Stomach (tissue), 9 donors: ENCODE data around the gene SPDEF. TPM values are rescaled to one million over a fixed set of nuclear protein-coding genes. Genes with fewer than 3 reads are reported as not detected.
A peak's percentile ranks its signal among the peaks of the same experiment; 100 is the strongest.

Experiments
- DNase-seq, 2 donors: peaks; one replicate each; pipeline versions ENCODE4 v3.0.0 to v3.0.0-alpha.2; 2013 to 2019
- H3K27ac ChIP-seq, 5 donors: fragments of 200-600 bp in 4 of 5; sonication (generic) in 4 of 5; one replicate each; pipeline ENCODE4 v1.5.1; 2013 to 2019; ENCODE audit warnings: mild to moderate bottlenecking in 1 of 5, moderate library complexity in 1 of 5
- H3K27me3 ChIP-seq, 3 donors: fragments of 200-600 bp; sonication (generic); one replicate each; pipeline ENCODE4 v1.5.1; 2017 to 2019; ENCODE audit warnings: mixed run types in 1 of 3
- H3K36me3 ChIP-seq, 4 donors: fragments of 200-600 bp; sonication (generic); 1 replicate in 3 of 4; 2 replicates in 1 of 4; pipeline ENCODE4 v1.5.1; 2016 to 2019
- H3K4me1 ChIP-seq, 4 donors: fragments of 200-600 bp; sonication (generic); one replicate each; pipeline ENCODE4 v1.5.1; 2016 to 2019
- H3K4me3 ChIP-seq, 4 donors: fragments of 200-600 bp; sonication (generic) in 3 of 4; one replicate each; pipeline ENCODE4 v1.5.1; 2016 to 2019; ENCODE audit warnings: mild to moderate bottlenecking in 1 of 4
- H3K9me3 ChIP-seq, 4 donors: fragments of 200-600 bp; sonication (generic); one replicate each; pipeline ENCODE4 v1.5.1; 2016 to 2019
- CTCF ChIP-seq, 7 experiments: fragments of 450-650 bp in 4 of 7; fragments of 200-600 bp in 3 of 7; sonication (generic) in 3 of 7; IDR thresholded peaks; one replicate each; pipeline ENCODE4 v1.5.1; 2016 to 2019; ENCODE audit warnings: antibody characterized with exemption in 7 of 7, control low read depth in 2 of 7, mild to moderate bottlenecking in 1 of 7
- EP300 ChIP-seq: sonication (generic); formaldehyde crosslinking; IDR thresholded peaks from one replicate; pipeline ENCODE4 v1.6.1; 2017; ENCODE audit warnings: antibody characterized with exemption
- POLR2A ChIP-seq, 4 donors: fragments of 450-650 bp; IDR thresholded peaks; one replicate each; pipeline ENCODE4 v1.6.1; 2016; ENCODE audit warnings: antibody characterized with exemption in 4 of 4, control low read depth in 2 of 4, mild to moderate bottlenecking in 1 of 4, moderate library complexity in 1 of 4
- POLR2AphosphoS5 ChIP-seq, 3 donors: sonication (generic); formaldehyde crosslinking; IDR thresholded peaks; one replicate each; pipeline ENCODE4 v1.6.1; 2016; ENCODE audit warnings: antibody characterized with exemption in 3 of 3
- WGBS, 5 donors: extraction: QIAGEN DNeasy Blood & Tissue Kit in 3 of 5; methylation state at CpG; one replicate each; pipeline versions ENCODE4 v1.1.5 to v1.1.7; 2013 to 2018; 5-methylcytosine and 5-hydroxymethylcytosine counted together
- intact Hi-C: fragments of 100-400 bp; cut with DNase I; formaldehyde crosslinking; loops from one replicate; pipeline ENCODE4 v1.15.1; 2023; ENCODE audit warnings: low total_unique reads
- polyA plus RNA-seq, 3 donors: library from polyadenylated mRNA; stranded (reverse); fragments of 200-250 nt; gene quantifications; one replicate each; pipeline ENCODE4 v1.2.3, GENCODE V29; 2013
- total RNA-seq, 5 donors: library from RNA; depleted of rRNA; stranded (reverse); fragments of >200 nt; gene quantifications; one replicate each; pipeline versions ENCODE4 v1.1.0 to v1.2.3, GENCODE V29; 2014 to 2016
- donor health status: healthy with polysubstance abuse.
- donor health status: Bipolar disorder and iron deficiency.
- donor health status: healthy.

SPDEF gene
- total and polyA plus RNA-seq, 8 donors: 2.2 to 129 (median 31.4) TPM

- Histone ChIP-seq H3K9me3 (peaks cover 0 to 8% (median 6%) of the 10 kb centered on the region in 4 donors), H3K4me1 (peaks cover 21 to 67% (median 46%) of the 10 kb centered on the region in 4 donors), H3K27me3 (peaks cover 0 to 4% (median 0%) of the 10 kb centered on the region in 3 donors), H3K4me3 (no peak overlapping the region), H3K27ac (peak overlapping the region in 2 of 5 donors; percentile 25 to 46), H3K36me3 (no peaks in the 10 kb centered on the region)
- WGBS, 5 donors: 32 to 55% (median 44%) methylated on average over 9 to 10 of the region's 10 CpGs
- TF ChIP-seq EP300 (no peak), POLR2AphosphoS5 (IDR thresholded peaks at IDR 0.05) (no peak), POLR2A (IDR thresholded peaks at IDR 0.05) (no peak), CTCF (IDR thresholded peaks at IDR 0.05) (no peak)
- DNase-seq: peak in 1 of 2 donors; percentile 42
- intact Hi-C loops: no loop called here
Observed at GRCh38 chr6:34559651-34560365, 3.7 kb upstream of the SPDEF start.

GRCh38 chr6:34558172-34558714 lies 2.1 kb upstream of the SPDEF start:
- WGBS, 5 donors: 85 to 96% (median 92%) methylated on average over 4 of the region's 4 CpGs
- intact Hi-C loops: no loop called here
- TF ChIP-seq EP300 (no peak), POLR2AphosphoS5 (IDR thresholded peaks at IDR 0.05) (no peak), CTCF (IDR thresholded peaks at IDR 0.05) (no peak), POLR2A (IDR thresholded peaks at IDR 0.05) (no peak)
- Histone ChIP-seq H3K9me3 (peaks cover 0 to 8% (median 6%) of the 10 kb centered on the region in 4 donors), H3K36me3 (no peaks in the 10 kb centered on the region), H3K27me3 (no peaks in the 10 kb centered on the region), H3K4me3 (no peak overlapping the region), H3K27ac (no peak overlapping the region), H3K4me1 (peaks cover 15 to 70% (median 54%) of the 10 kb centered on the region in 4 donors)
- no peak for DNase-seq

GRCh38 chr6:34557228-34557627 lies 1.1 kb upstream of the SPDEF start:
- Histone ChIP-seq H3K36me3 (no peaks in the 10 kb centered on the region), H3K4me3 (no peak overlapping the region), H3K27ac (peak overlapping the region in 3 of 5 donors; percentile 77 to 88 (median 82)), H3K4me1 (peaks cover 8 to 70% (median 56%) of the 10 kb centered on the region in 4 donors), H3K27me3 (no peaks in the 10 kb centered on the region), H3K9me3 (peaks cover 0 to 8% (median 6%) of the 10 kb centered on the region in 4 donors)
- TF ChIP-seq POLR2A (IDR thresholded peaks at IDR 0.05): no peak
- no peak for TF ChIP-seq CTCF (IDR thresholded peaks at IDR 0.05)
- no peak for TF ChIP-seq EP300
- no peak for TF ChIP-seq POLR2AphosphoS5 (IDR thresholded peaks at IDR 0.05)
- intact Hi-C loops: no loop called here
- 36 to 65% (median 51%) methylated on average over 9 of the region's 9 CpGs for WGBS, 5 donors
- DNase-seq: no peak

- H3K4me3 ChIP-seq: no peak overlapping the region
- 48 to 65% (median 55%) methylated on average over 9 of the region's 9 CpGs for WGBS, 5 donors
- H3K36me3 ChIP-seq: no peaks in the 10 kb centered on the region
- no peak for DNase-seq
- TF ChIP-seq CTCF (IDR thresholded peaks at IDR 0.05): no peak
- no peaks in the 10 kb centered on the region for H3K27me3 ChIP-seq
- peaks cover 0 to 8% (median 6%) of the 10 kb centered on the region in 4 donors for H3K9me3 ChIP-seq
- H3K27ac ChIP-seq: peak overlapping the region; percentile 69 to 88 (median 82)
- H3K4me1 ChIP-seq: peaks cover 8 to 71% (median 57%) of the 10 kb centered on the region in 4 donors
- intact Hi-C loops: no loop called here
Observed at GRCh38 chr6:34556493-34556892, 364 bp upstream of the SPDEF start.
